ENCODE results near the gene DNER. TPM values are rescaled to one million over a fixed set of nuclear protein-coding genes. Genes with fewer than 3 reads are reported as not detected.

The DNER gene
- total and polyA plus RNA-seq, 2 of the 4 experiments (the other 2 are of a cell fraction): under 0.01 to 0.14 TPM

Small RNA genes within 50 kb of the gene (microRNA-seq; reads per million reads assigned to microRNA genes)
- gene RNU7-9P (ENCODE audit: insufficient read depth, insufficient read length): not detected

Small RNA genes within 50 kb of the gene (small RNA-seq; reads per million reads assigned to genes)
- gene RNU7-9P: 0 reads per million in 5 experiments

Other genes with a start within 250 kb of the DNER start
- 209 and 315 TPM in 2 replicates for gene TRIP12, start 207.5 kb upstream of the DNER start, total RNA-seq (2012; rRNA removed)
- gene TRIP12, start 207.5 kb upstream of the DNER start, polyA plus RNA-seq (2012; rRNA removed): 42.1 and 51.6 TPM in 2 replicates
- gene FBXO36, start 207.9 kb upstream of the DNER start, total RNA-seq (2012; rRNA removed): 2.2 TPM in 2 replicates
- gene FBXO36, start 207.9 kb upstream of the DNER start, polyA plus RNA-seq (2012; rRNA removed): 1.2 and 1.3 TPM in 2 replicates

All from IMR-90 (cell line).